Measurements from ENCODE around the gene CPED1.
"Not testable (repeated sequence)": the region's sequence is repeated elsewhere in the genome, so short reads cannot be mapped to it uniquely, and the experiment has no call there.

Gene CPED1

GRCh38 chr7:121303422-121304101, 315.1 kb downstream of the CPED1 start:
- H3K4me1 ChIP-seq = no peaks in the 10 kb centered on the region
- in situ Hi-C loops (cut with MboI; ENCODE audit: low sequenced_read_pairs) = no loop called here

GRCh38 chr7:121304102-121304658, 315.7 kb downstream of the CPED1 start:
- Histone ChIP-seq H3K9me3 (no peaks in the 10 kb centered on the region), H3K4me3 (no peak overlapping the region), H3K4me1 (no peaks in the 10 kb centered on the region), H3K36me3 (replicated peaks) (no peaks in the 10 kb centered on the region), H3K27me3 (ENCODE audit: low read depth) (no peaks in the 10 kb centered on the region)
- DNase-seq (ENCODE audit: low spot score in 2 of 2) = no peak
- in situ Hi-C loops (cut with MboI; ENCODE audit: low sequenced_read_pairs) = no loop called here

More at GRCh38 chr7:121303422-121304101, 315.1 kb downstream of the CPED1 start:
- 0 out of 2 replicates have a peak, but pooled peaks cover 4% of the 10 kb centered on the region for H3K27me3 ChIP-seq (ENCODE audit: low read depth)
- H3K36me3 ChIP-seq (replicated peaks) = no peaks in the 10 kb centered on the region
- no peak overlapping the region for H3K4me3 ChIP-seq
- no peak for DNase-seq (ENCODE audit: low spot score in 2 of 2)
- H3K9me3 ChIP-seq = no peaks in the 10 kb centered on the region

- no peaks in the 10 kb centered on the region for H3K9me3 ChIP-seq
- no peak for DNase-seq (ENCODE audit: low spot score in 2 of 2)
- H3K36me3 ChIP-seq (replicated peaks) = no peaks in the 10 kb centered on the region
- H3K27me3 ChIP-seq (ENCODE audit: low read depth) = no peaks in the 10 kb centered on the region
- in situ Hi-C loops (cut with MboI; ENCODE audit: low sequenced_read_pairs) = no loop called here
- no peaks in the 10 kb centered on the region for H3K4me1 ChIP-seq
- H3K4me3 ChIP-seq = no peak overlapping the region
These were observed 316.6 kb downstream of the CPED1 start for GRCh38 chr7:121305109-121305508.

GRCh38 chr7:121306565-121306964, 318.1 kb downstream of the CPED1 start:
- H3K4me1 ChIP-seq = no peaks in the 10 kb centered on the region
- H3K4me3 ChIP-seq = no peak overlapping the region
- H3K36me3 ChIP-seq (replicated peaks) = no peaks in the 10 kb centered on the region
- H3K27me3 ChIP-seq (ENCODE audit: low read depth) = no peaks in the 10 kb centered on the region
- in situ Hi-C loops (cut with MboI; ENCODE audit: low sequenced_read_pairs) = no loop called here
- H3K9me3 ChIP-seq = no peaks in the 10 kb centered on the region
- no peak for DNase-seq (ENCODE audit: low spot score in 2 of 2)

GRCh38 chr7:121307021-121307574, 318.6 kb downstream of the CPED1 start:
- no peaks in the 10 kb centered on the region for H3K4me1 ChIP-seq

GRCh38 chr7:121313220-121313792, 324.8 kb downstream of the CPED1 start:
- no peaks in the 10 kb centered on the region for H3K9me3 ChIP-seq
- H3K27me3 ChIP-seq (ENCODE audit: low read depth) = no peaks in the 10 kb centered on the region
- H3K36me3 ChIP-seq (replicated peaks) = no peaks in the 10 kb centered on the region
- in situ Hi-C loops (cut with MboI; ENCODE audit: low sequenced_read_pairs) = no loop called here
- H3K4me1 ChIP-seq = no peaks in the 10 kb centered on the region
- no peak overlapping the region for H3K4me3 ChIP-seq
- DNase-seq (ENCODE audit: low spot score in 2 of 2) = no peak

More at GRCh38 chr7:121307021-121307574, 318.6 kb downstream of the CPED1 start:
- no peak for DNase-seq (ENCODE audit: low spot score in 2 of 2)
- Histone ChIP-seq H3K27me3 (ENCODE audit: low read depth) (no peaks in the 10 kb centered on the region), H3K9me3 (no peaks in the 10 kb centered on the region), H3K36me3 (replicated peaks) (no peaks in the 10 kb centered on the region), H3K4me3 (no peak overlapping the region)
- in situ Hi-C loops (cut with MboI; ENCODE audit: low sequenced_read_pairs) = no loop called here

GRCh38 chr7:121313793-121314676, 325.5 kb downstream of the CPED1 start:
- Histone ChIP-seq H3K36me3 (replicated peaks) (no peaks in the 10 kb centered on the region), H3K27me3 (ENCODE audit: low read depth) (no peaks in the 10 kb centered on the region), H3K4me3 (no peak overlapping the region), H3K9me3 (no peaks in the 10 kb centered on the region), H3K4me1 (no peaks in the 10 kb centered on the region)
- in situ Hi-C loops (cut with MboI; ENCODE audit: low sequenced_read_pairs) = no loop called here
- DNase-seq (ENCODE audit: low spot score in 2 of 2) = peak; percentile 25 to 31

- H3K36me3 ChIP-seq (replicated peaks); H3K27me3 ChIP-seq (ENCODE audit: low read depth); DNase-seq (ENCODE audit: low spot score in 2 of 2); H3K9me3 ChIP-seq; in situ Hi-C loops (cut with MboI; ENCODE audit: low sequenced_read_pairs); H3K4me3 ChIP-seq; H3K4me1 ChIP-seq: not testable (repeated sequence)
These were observed 326.7 kb downstream of the CPED1 start for GRCh38 chr7:121315170-121315569.

- no peaks in the 10 kb centered on the region for H3K4me1 ChIP-seq
- no peaks in the 10 kb centered on the region for H3K27me3 ChIP-seq (ENCODE audit: low read depth)
- DNase-seq (ENCODE audit: low spot score in 2 of 2) = no peak
- H3K4me3 ChIP-seq = no peak overlapping the region
- H3K9me3 ChIP-seq = no peaks in the 10 kb centered on the region
- no peaks in the 10 kb centered on the region for H3K36me3 ChIP-seq (replicated peaks)
- in situ Hi-C loops (cut with MboI; ENCODE audit: low sequenced_read_pairs) = no loop called here
These were observed 333.9 kb downstream of the CPED1 start for GRCh38 chr7:121322460-121322859.

- in situ Hi-C loops (cut with MboI; ENCODE audit: low sequenced_read_pairs) = no loop called here
- H3K4me3 ChIP-seq = no peak overlapping the region
These were observed 335.2 kb downstream of the CPED1 start for GRCh38 chr7:121323515-121324302.

GRCh38 chr7:121327671-121328070, 339.2 kb downstream of the CPED1 start:
- in situ Hi-C loops (cut with MboI; ENCODE audit: low sequenced_read_pairs) = no loop called here
- H3K4me3 ChIP-seq = no peak overlapping the region
- H3K9me3 ChIP-seq = no peaks in the 10 kb centered on the region
- DNase-seq (ENCODE audit: low spot score in 2 of 2) = no peak
- no peaks in the 10 kb centered on the region for H3K4me1 ChIP-seq
- H3K27me3 ChIP-seq (ENCODE audit: low read depth) = peaks cover 41% of the 10 kb centered on the region
- no peaks in the 10 kb centered on the region for H3K36me3 ChIP-seq (replicated peaks)

More at GRCh38 chr7:121323515-121324302, 335.2 kb downstream of the CPED1 start:
- no peaks in the 10 kb centered on the region for H3K36me3 ChIP-seq (replicated peaks)
- H3K27me3 ChIP-seq (ENCODE audit: low read depth) = peaks cover 2% of the 10 kb centered on the region
- H3K9me3 ChIP-seq = no peaks in the 10 kb centered on the region
- H3K4me1 ChIP-seq = no peaks in the 10 kb centered on the region
- DNase-seq (ENCODE audit: low spot score in 2 of 2) = no peak

GRCh38 chr7:121328508-121329190, 340.1 kb downstream of the CPED1 start, which contains the start of gene WNT16:
Gene WNT16 (plus strand): TSS chr7:121329000. CDS start chr7:121329293, 293 bp downstream.
- no peaks in the 10 kb centered on the region for H3K36me3 ChIP-seq (replicated peaks)
- no peaks in the 10 kb centered on the region for H3K9me3 ChIP-seq
- in situ Hi-C loops (cut with MboI; ENCODE audit: low sequenced_read_pairs) = no loop called here
- no peak for DNase-seq (ENCODE audit: low spot score in 2 of 2)
- H3K4me3 ChIP-seq = peak within 1 kb of the TSS; percentile 19
- peaks cover 51% of the 10 kb centered on the region for H3K27me3 ChIP-seq (ENCODE audit: low read depth)
- H3K4me1 ChIP-seq = no peaks in the 10 kb centered on the region
